OCI-LY7 (cell line): ENCODE results near the gene HNF1A. TPM values are rescaled to one million over a fixed set of nuclear protein-coding genes. Genes with fewer than 3 reads are reported as not detected.

ENCODE experiments used
- BruUV-seq: library from RNA; stranded (reverse); fragments of 400-500 nt; replicated peaks from 2 replicates; lab custom pipeline; 2021; lab: Mats Ljungman, UMichigan
- CTCF ChIA-PET: fragments of 300-600 bp; sonication (Branson Sonifier 250); formaldehyde crosslinking; loops from one replicate; lab custom pipeline; 2022; ENCODE audit warnings: antibody characterized with exemption; ENCODE audit not compliant: unreplicated experiment; lab: Charles Lee
- POLR2A ChIA-PET: fragments of 300-600 bp; sonication (Branson Sonifier 250); formaldehyde crosslinking; loops from one replicate; lab custom pipeline; 2022; ENCODE audit warnings: antibody characterized with exemption; lab: Charles Lee
- DNase-seq: peaks from one replicate; pipeline ENCODE4 v3.0.0-alpha.2; 2015; ENCODE audit warnings: low spot score
- H2AFZ ChIP-seq: fragments of 200-600 bp; sonication (generic), shearing (Covaris generic); 2 replicates; pipeline ENCODE4 v1.6.1; 2014; ENCODE audit warnings: mild to moderate bottlenecking, antibody characterized with exemption, low read length, moderate library complexity
- H3K27ac ChIP-seq: fragments of 200-600 bp; sonication (generic); 2 replicates; pipeline ENCODE4 v1.5.1; 2014; ENCODE audit warnings: mixed run types, low read depth, mild to moderate bottlenecking, moderate library complexity, low read length, inconsistent platforms; ENCODE audit not compliant: poor library complexity, severe bottlenecking
- H3K36me3 ChIP-seq: fragments of 200-600 bp; sonication (generic); 2 replicates; pipeline ENCODE4 v1.6.1; 2014; ENCODE audit warnings: mild to moderate bottlenecking, antibody characterized with exemption, low read length, moderate library complexity, mixed read lengths; ENCODE audit not compliant: insufficient read depth
- H3K4me1 ChIP-seq: fragments of 200-600 bp; sonication (generic); 2 replicates; pipeline ENCODE4 v1.5.1; 2014; ENCODE audit warnings: mild to moderate bottlenecking, low read length; ENCODE audit not compliant: insufficient read depth, poor library complexity, severe bottlenecking
- H3K4me2 ChIP-seq: fragments of 200-600 bp; sonication (generic); 2 replicates; pipeline ENCODE4 v1.6.1; 2014; ENCODE audit warnings: mild to moderate bottlenecking, low read length
- H3K4me3 ChIP-seq: fragments of 200-600 bp; sonication (generic); 2 replicates; pipeline ENCODE4 v1.5.1; 2014; ENCODE audit warnings: mild to moderate bottlenecking, low read depth, low read length; ENCODE audit not compliant: poor library complexity, severe bottlenecking
- H3K79me2 ChIP-seq: fragments of 200-600 bp; sonication (generic); 2 replicates; pipeline ENCODE4 v1.6.1; 2016; ENCODE audit warnings: low read depth, mild to moderate bottlenecking, low read length, moderate library complexity, mixed read lengths; ENCODE audit not compliant: insufficient read depth
- H3K9me2 ChIP-seq: fragments of 200-600 bp; sonication (generic); 2 replicates; pipeline ENCODE4 v1.6.1; 2016; ENCODE audit warnings: mild to moderate bottlenecking, low read length, mixed read lengths; ENCODE audit not compliant: insufficient read depth
- H3K9me3 ChIP-seq: fragments of 200-600 bp; sonication (generic); 2 replicates; pipeline ENCODE4 v1.6.1; 2014; ENCODE audit warnings: mild to moderate bottlenecking, mixed run types, low read length, mixed read lengths
- H4K20me1 ChIP-seq: fragments of 200-600 bp; sonication (generic); 2 replicates; pipeline ENCODE4 v1.6.1; 2014; ENCODE audit warnings: mild to moderate bottlenecking, antibody characterized with exemption, low read length, moderate library complexity, mixed read lengths; ENCODE audit not compliant: insufficient read depth
- EZH2phosphoT487 ChIP-seq: fragments of 200-600 bp; sonication (generic); IDR thresholded peaks from 2 replicates; pipeline ENCODE4 v1.6.1; 2018; ENCODE audit warnings: low read depth, borderline replicate concordance, mild to moderate bottlenecking, mixed run types, antibody characterized with exemption, low read length, moderate library complexity, mixed read lengths
- intact Hi-C: fragments of 100-400 bp; cut with micrococcal nuclease; formaldehyde crosslinking; loops from one replicate; pipeline ENCODE4 v1.10.0; 2022; ENCODE audit not compliant: unreplicated experiment
- total RNA-seq, 2 experiments: library from RNA; depleted of rRNA in 1 of 2; stranded (reverse); fragments of >200 nt in 1 of 2; shearing (Covaris generic) in 1 of 2; gene quantifications; 2 replicates each; pipeline ENCODE4 v1.2.3, GENCODE V29; 2014 to 2022
- TF ChIP-seq, protein P1 (sequence below): fragments of 200-600 bp; sonication (generic); conservative IDR thresholded peaks from 2 replicates; pipeline ENCODE4 v1.5.1; 2014; ENCODE audit warnings: mild to moderate bottlenecking, antibody characterized with exemption, low read length, moderate library complexity, mixed read lengths

HNF1A gene
- total RNA-seq, 2 experiments from 2014 or later: not detected

DNA sequence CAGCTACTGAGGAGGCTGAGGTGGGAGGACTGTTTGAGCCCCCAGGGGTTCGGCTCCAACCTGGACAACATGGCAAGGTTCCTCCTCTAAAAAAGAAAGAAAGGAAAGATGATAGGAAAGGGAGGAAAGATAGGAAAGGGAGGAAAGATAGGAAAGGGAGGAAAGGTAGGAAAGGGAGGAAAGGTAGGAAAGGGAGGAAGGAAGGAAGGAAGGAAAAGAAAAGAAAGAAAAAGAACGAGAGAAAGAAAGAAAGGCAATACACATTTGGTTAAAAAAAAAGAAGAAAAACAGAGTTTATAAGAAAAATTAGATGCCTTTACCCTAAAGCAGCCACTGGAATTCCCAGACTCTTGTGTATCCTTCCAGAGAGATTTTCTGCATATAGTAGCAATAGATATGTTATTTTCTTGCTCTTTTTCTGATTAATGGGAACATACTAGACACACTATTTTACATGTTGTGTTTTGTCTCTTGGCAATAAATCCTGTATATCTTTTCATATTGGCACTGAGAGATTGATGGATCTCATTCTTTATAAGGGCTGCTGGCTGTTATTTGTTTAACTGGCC is 12.2 kb downstream of the HNF1A start:
- no peak overlapping the region for H3K4me2 ChIP-seq
- intact Hi-C loops: no loop called here
- no peaks in the 10 kb centered on the region for H3K36me3 ChIP-seq
- no peaks in the 10 kb centered on the region for H4K20me1 ChIP-seq
- H3K4me3 ChIP-seq: no peak overlapping the region
- POLR2A ChIA-PET: no interaction called here
- no peak overlapping the region for H3K27ac ChIP-seq
- no peak for TF ChIP-seq EZH2phosphoT487
- TF ChIP-seq, protein P1, sequence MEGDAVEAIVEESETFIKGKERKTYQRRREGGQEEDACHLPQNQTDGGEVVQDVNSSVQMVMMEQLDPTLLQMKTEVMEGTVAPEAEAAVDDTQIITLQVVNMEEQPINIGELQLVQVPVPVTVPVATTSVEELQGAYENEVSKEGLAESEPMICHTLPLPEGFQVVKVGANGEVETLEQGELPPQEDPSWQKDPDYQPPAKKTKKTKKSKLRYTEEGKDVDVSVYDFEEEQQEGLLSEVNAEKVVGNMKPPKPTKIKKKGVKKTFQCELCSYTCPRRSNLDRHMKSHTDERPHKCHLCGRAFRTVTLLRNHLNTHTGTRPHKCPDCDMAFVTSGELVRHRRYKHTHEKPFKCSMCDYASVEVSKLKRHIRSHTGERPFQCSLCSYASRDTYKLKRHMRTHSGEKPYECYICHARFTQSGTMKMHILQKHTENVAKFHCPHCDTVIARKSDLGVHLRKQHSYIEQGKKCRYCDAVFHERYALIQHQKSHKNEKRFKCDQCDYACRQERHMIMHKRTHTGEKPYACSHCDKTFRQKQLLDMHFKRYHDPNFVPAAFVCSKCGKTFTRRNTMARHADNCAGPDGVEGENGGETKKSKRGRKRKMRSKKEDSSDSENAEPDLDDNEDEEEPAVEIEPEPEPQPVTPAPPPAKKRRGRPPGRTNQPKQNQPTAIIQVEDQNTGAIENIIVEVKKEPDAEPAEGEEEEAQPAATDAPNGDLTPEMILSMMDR: no peak
- no peaks in the 10 kb centered on the region for H3K9me2 ChIP-seq
- no peak overlapping the region for H2AFZ ChIP-seq
- no peak for DNase-seq
- BruUV-seq: no TSS peak
- H3K9me3 ChIP-seq: no peaks in the 10 kb centered on the region
- H3K4me1 ChIP-seq: no peaks in the 10 kb centered on the region
- CTCF ChIA-PET: interaction anchor here (0.6 kb wide), 1 partner anchor 751 kb away, joined by 3 read pairs; no protein-coding TSS in a partner anchor
- no peaks in the 10 kb centered on the region for H3K79me2 ChIP-seq

DNA sequence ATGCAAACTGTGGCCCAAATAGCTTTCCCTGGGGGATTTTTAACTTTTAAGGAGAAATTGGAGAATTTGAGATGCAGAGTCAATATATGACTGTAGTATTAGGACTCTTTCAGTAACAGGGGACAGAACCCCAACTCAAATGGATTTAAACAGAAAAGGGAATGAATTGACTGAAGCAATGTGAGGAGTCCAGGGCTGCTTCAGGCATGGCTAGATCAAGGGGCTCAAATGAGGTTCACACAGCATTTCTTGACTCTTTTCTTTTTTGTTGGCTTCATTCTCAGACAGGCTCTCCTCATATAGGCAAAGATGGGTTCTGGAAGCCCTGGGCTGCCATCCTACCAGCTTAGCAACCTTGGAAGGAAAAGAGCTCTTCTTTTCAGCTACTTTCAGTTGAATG is 13.6 kb downstream of the HNF1A start:
- Histone ChIP-seq H3K4me2 (no peak overlapping the region), H2AFZ (no peak overlapping the region), H3K9me3 (no peaks in the 10 kb centered on the region), H3K9me2 (no peaks in the 10 kb centered on the region), H4K20me1 (no peaks in the 10 kb centered on the region), H3K4me1 (no peaks in the 10 kb centered on the region), H3K27ac (no peak overlapping the region), H3K36me3 (no peaks in the 10 kb centered on the region), H3K4me3 (no peak overlapping the region), H3K79me2 (no peaks in the 10 kb centered on the region)
- intact Hi-C loops: no loop called here
- ChIA-PET CTCF (no interaction called here), POLR2A (no interaction called here)
- no peak for DNase-seq
- no peak for TF ChIP-seq EZH2phosphoT487
- TF ChIP-seq, protein P1: no peak
- BruUV-seq: no TSS peak

DNA sequence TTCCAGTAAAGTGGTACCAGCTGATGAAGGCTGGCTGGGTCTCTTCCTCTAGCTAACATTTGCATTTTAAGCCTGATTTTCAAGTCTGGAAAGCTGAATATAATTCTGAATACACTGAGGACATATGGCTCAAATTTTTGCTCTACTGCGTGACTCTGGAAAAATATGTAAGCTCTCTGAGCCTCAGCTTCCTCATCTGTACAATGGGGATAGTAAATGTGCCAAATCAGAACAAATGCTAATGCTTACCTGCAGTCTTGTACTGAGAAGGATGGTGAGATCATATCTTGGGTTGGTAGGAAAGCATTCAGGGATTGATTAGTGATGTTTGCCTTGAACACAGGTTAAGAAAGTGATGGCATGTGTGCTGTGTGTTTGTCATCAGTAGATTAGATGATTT is 14.6 kb downstream of the HNF1A start:
- intact Hi-C loops: no loop called here
- POLR2A ChIA-PET: no interaction called here
- no peaks in the 10 kb centered on the region for H4K20me1 ChIP-seq

More for the DNA sequence above, 14.6 kb downstream of the HNF1A start:
- Histone ChIP-seq H3K9me2 (no peaks in the 10 kb centered on the region), H3K4me1 (no peaks in the 10 kb centered on the region), H2AFZ (no peak overlapping the region), H3K36me3 (no peaks in the 10 kb centered on the region), H3K4me2 (no peak overlapping the region), H3K9me3 (no peaks in the 10 kb centered on the region), H3K79me2 (no peaks in the 10 kb centered on the region), H3K4me3 (no peak overlapping the region), H3K27ac (no peak overlapping the region)
- DNase-seq: no peak
- TF ChIP-seq EZH2phosphoT487: no peak
- TF ChIP-seq, protein P1: no peak
- no TSS peak for BruUV-seq
- CTCF ChIA-PET: no interaction called here
